WERI-Rb-1 (cell line): ENCODE results near the gene VGLL4.
A peak's percentile ranks its signal among the peaks of the same experiment; 100 is the strongest.

Source experiments
- DNase-seq: peaks from one replicate; pipeline ENCODE4 v3.0.0-alpha.2; 2020
- H3K27ac ChIP-seq: fragments of 250-450 bp; sonication (Bioruptor Pico); 2 replicates; pipeline ENCODE4 v1.5.1; 2020; ENCODE audit warnings: mild to moderate bottlenecking, moderate library complexity
- H3K27me3 ChIP-seq: fragments of 250-450 bp; sonication (Bioruptor Pico); 2 replicates; pipeline ENCODE4 v1.5.1; 2021; ENCODE audit warnings: mild to moderate bottlenecking, low read depth, moderate library complexity; ENCODE audit not compliant: insufficient read depth, severe bottlenecking
- H3K36me3 ChIP-seq: fragments of 250-450 bp; sonication (Bioruptor Pico); 2 replicates; pipeline ENCODE4 v1.5.1; 2020; ENCODE audit warnings: mild to moderate bottlenecking, moderate library complexity
- H3K4me3 ChIP-seq: 2 replicates; pipeline ENCODE4 v1.5.1; 2011; ENCODE audit warnings: low read depth, mild to moderate bottlenecking, control low read depth, low read length
- H3K9me3 ChIP-seq: fragments of 250-450 bp; sonication (Bioruptor Pico); 2 replicates; pipeline ENCODE4 v1.5.1; 2021; ENCODE audit warnings: mild to moderate bottlenecking, moderate library complexity; ENCODE audit not compliant: severe bottlenecking
- TF ChIP-seq, protein P1 (sequence below): IDR thresholded peaks from 2 replicates; pipeline ENCODE4 v1.5.1; 2011; ENCODE audit warnings: low read depth, mild to moderate bottlenecking, control low read depth, inconsistent platforms, low read length

The VGLL4 gene

DNA sequence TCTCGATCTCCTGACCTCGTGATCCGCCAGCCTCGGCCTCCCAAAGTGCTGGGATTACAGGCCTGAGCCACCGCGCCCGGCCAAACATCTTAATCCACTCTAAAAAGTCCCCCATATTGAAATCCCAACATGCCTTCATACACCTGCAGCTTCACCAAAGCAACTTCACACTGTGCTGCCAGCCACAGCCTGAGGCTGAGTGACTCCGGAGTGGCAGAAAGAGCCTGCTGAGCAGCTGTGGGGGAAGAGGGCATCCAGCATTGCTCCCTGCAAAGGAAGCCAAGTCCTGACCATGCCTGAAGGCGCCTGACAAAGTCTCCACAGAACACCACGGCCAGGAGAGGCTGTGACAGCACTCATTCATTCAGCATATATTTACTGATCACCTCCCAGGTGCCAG is 21.6 kb upstream of the VGLL4 start:
- Histone ChIP-seq H3K36me3 (no peaks in the 10 kb centered on the region), H3K4me3 (no peak overlapping the region), H3K27ac (no peak overlapping the region), H3K9me3 (no peaks in the 10 kb centered on the region), H3K27me3 (no peaks in the 10 kb centered on the region)
- DNase-seq: no peak
- TF ChIP-seq, protein P1, sequence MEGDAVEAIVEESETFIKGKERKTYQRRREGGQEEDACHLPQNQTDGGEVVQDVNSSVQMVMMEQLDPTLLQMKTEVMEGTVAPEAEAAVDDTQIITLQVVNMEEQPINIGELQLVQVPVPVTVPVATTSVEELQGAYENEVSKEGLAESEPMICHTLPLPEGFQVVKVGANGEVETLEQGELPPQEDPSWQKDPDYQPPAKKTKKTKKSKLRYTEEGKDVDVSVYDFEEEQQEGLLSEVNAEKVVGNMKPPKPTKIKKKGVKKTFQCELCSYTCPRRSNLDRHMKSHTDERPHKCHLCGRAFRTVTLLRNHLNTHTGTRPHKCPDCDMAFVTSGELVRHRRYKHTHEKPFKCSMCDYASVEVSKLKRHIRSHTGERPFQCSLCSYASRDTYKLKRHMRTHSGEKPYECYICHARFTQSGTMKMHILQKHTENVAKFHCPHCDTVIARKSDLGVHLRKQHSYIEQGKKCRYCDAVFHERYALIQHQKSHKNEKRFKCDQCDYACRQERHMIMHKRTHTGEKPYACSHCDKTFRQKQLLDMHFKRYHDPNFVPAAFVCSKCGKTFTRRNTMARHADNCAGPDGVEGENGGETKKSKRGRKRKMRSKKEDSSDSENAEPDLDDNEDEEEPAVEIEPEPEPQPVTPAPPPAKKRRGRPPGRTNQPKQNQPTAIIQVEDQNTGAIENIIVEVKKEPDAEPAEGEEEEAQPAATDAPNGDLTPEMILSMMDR: no peak

DNA sequence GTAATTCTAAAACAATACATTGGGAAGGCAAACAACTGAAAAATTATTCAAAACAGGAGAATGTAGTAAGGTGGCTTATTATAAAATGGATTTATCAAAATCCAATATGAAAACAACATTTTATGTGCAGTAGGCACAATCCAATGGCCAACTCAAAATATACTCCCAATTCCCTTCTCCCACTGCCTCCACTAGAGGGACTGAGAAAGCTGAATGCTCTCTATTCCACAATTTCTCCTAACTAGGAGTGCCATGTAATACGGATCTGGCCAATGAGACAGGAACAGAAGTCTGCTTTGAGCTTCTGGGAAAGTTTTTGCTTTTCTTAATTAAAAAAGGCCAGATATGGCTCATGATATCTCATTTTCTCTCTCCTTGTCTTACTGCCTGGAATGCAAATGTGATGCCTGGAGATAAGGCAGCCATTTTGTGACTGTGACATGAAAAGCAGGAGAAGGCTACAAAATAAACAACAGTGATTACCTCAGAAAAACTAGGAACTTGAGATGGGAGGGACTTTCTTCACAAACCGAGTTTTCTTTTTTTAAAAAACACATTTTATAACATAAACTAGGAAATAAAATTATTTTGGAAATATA is 18.8 kb upstream of the VGLL4 start:
- H3K4me3 ChIP-seq: no peak overlapping the region
- TF ChIP-seq, protein P1: peak; percentile 34; the same call in 1 of the 2 replicates
- no peaks in the 10 kb centered on the region for H3K27me3 ChIP-seq
- no peak overlapping the region for H3K27ac ChIP-seq
- H3K9me3 ChIP-seq: no peaks in the 10 kb centered on the region
- DNase-seq: no peak
- H3K36me3 ChIP-seq: no peaks in the 10 kb centered on the region

DNA sequence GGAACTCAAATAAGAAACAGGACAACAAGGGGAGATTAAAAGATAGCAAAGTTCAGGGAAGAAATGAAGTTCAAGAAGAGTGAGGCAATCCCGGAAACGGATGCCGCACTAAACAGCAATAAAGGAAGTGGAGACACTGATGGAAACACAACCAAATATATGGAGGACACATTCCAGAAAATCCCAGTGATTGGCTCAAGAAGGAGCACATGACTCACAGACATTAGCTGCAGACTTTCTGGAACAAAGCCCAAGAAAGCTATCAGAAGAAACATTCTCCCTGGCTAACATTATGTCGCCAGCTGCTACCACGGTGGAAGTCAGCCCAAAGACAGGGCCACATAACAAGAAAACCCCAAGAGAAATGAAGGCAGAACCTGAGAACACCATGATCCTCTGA is 18.1 kb upstream of the VGLL4 start:
- Histone ChIP-seq H3K9me3 (no peaks in the 10 kb centered on the region), H3K27me3 (no peaks in the 10 kb centered on the region), H3K36me3 (no peaks in the 10 kb centered on the region), H3K4me3 (no peak overlapping the region), H3K27ac (no peak overlapping the region)
- DNase-seq: no peak
- TF ChIP-seq, protein P1: no peak

- H3K4me3 ChIP-seq: no peak overlapping the region
- no peaks in the 10 kb centered on the region for H3K9me3 ChIP-seq
- TF ChIP-seq, protein P1: no peak
- H3K27me3 ChIP-seq: no peaks in the 10 kb centered on the region
- no peak for DNase-seq
- H3K36me3 ChIP-seq: no peaks in the 10 kb centered on the region
- H3K27ac ChIP-seq: no peak overlapping the region
These were observed 17.4 kb upstream of the VGLL4 start for GRCh38 chr3:11661052-11661656.

- H3K27ac ChIP-seq: no peak overlapping the region
- H3K9me3 ChIP-seq: no peaks in the 10 kb centered on the region
- no peak for DNase-seq
- no peaks in the 10 kb centered on the region for H3K27me3 ChIP-seq
- no peaks in the 10 kb centered on the region; the same call in 1 of the 2 replicates for H3K36me3 ChIP-seq
- no peak overlapping the region for H3K4me3 ChIP-seq
- TF ChIP-seq, protein P1: no peak
These were observed 16.5 kb upstream of the VGLL4 start for GRCh38 chr3:11660242-11660641.

- Histone ChIP-seq H3K4me3 (no peak overlapping the region), H3K27me3 (no peaks in the 10 kb centered on the region), H3K9me3 (no peaks in the 10 kb centered on the region), H3K27ac (no peak overlapping the region), H3K36me3 (no peaks in the 10 kb centered on the region; the same call in 1 of the 2 replicates)
- DNase-seq: no peak
- TF ChIP-seq, protein P1: no peak
These were observed 14.5 kb upstream of the VGLL4 start for GRCh38 chr3:11658180-11658579.
